Suprapubic skin (tissue), 4 donors: ENCODE data around the gene CFAP74.

Experiments used
- CTCF ChIP-seq, 2 donors: fragments of 200-600 bp in 1 of 2; fragments of 450-650 bp in 1 of 2; sonication (generic) in 1 of 2; IDR thresholded peaks; one replicate each; pipeline ENCODE4 v1.5.1; 2016 to 2019; ENCODE audit warnings: antibody characterized with exemption in 2 of 2, mild to moderate bottlenecking in 1 of 2, moderate library complexity in 1 of 2
- POLR2A ChIP-seq, 2 donors: fragments of 450-650 bp; IDR thresholded peaks; one replicate each; pipeline ENCODE4 v1.6.1; 2017; ENCODE audit warnings: antibody characterized with exemption in 2 of 2, mild to moderate bottlenecking in 2 of 2, moderate library complexity in 2 of 2
- POLR2AphosphoS5 ChIP-seq, 3 donors: sonication (generic); formaldehyde crosslinking; IDR thresholded peaks; one replicate each; pipeline ENCODE4 v1.6.1; 2017; ENCODE audit warnings: antibody characterized with exemption in 3 of 3

DNA sequence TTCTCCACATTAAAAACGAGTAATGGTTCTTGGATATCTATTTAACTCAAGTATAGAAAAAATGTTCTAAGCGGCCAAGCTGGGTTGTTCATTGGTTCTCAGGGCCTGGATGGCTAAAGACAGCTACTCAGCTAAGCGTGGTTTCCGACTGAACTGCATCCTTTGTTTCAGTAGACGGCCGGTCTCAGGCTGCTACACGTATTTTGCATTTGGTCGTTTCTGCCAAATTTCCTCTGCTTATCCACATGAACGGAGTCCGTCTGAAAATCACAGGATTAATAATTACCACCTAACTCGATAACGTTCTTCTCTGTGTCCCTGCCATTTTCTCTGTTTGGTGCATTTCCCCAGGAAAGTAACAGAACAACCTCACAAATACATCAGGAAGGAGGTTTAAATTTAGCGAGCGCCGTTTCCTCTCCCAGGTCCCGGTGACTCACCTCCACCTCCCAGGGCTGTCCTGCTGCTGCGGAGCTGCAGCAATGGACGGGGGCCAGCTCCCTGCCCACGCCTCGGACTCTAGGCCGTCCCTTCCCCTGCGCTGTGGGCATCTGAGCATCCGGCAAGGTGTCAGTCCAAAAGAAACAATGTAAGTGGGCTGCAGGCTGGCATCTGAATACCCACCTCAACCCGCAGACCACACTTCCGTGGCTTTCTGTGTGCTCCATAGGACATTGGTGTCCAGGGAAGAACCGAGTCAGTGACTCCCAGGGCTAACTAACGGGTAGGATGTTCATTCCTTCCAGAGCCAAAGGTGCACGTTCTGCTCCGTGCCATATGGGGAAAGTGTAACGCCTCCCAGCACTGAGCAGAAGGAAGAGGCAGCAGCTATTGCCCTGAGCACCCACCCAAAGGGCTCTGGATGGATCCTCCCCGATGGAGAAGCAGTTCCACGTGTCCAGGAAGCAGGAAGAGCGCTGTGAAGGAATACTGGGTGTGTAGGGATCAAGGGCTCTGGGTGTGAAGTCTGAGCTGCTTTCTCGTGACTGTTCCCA lies 11.5 kb upstream of the CFAP74 start:
- TF ChIP-seq CTCF (IDR thresholded peaks at IDR 0.05) (no peak), POLR2A (IDR thresholded peaks at IDR 0.05) (no peak), POLR2AphosphoS5 (IDR thresholded peaks at IDR 0.05) (no peak)
